Tibial nerve (tissue), 4 donors: Measurements from ENCODE around the gene RABL3.

Source experiments
- EP300 ChIP-seq, 2 donors: sonication (generic); formaldehyde crosslinking; IDR thresholded peaks; one replicate each; pipeline ENCODE4 v1.6.1; 2017; ENCODE audit warnings: antibody characterized with exemption in 2 of 2, mild to moderate bottlenecking in 1 of 2
- TF ChIP-seq, protein P1 (sequence below), 5 experiments: fragments of 200-600 bp in 3 of 5; fragments of 450-650 bp in 2 of 5; sonication (generic) in 3 of 5; IDR thresholded peaks; one replicate each; pipeline ENCODE4 v1.5.1; 2016 to 2019; ENCODE audit warnings: antibody characterized with exemption in 5 of 5, mild to moderate bottlenecking in 3 of 5, moderate library complexity in 2 of 5

DNA sequence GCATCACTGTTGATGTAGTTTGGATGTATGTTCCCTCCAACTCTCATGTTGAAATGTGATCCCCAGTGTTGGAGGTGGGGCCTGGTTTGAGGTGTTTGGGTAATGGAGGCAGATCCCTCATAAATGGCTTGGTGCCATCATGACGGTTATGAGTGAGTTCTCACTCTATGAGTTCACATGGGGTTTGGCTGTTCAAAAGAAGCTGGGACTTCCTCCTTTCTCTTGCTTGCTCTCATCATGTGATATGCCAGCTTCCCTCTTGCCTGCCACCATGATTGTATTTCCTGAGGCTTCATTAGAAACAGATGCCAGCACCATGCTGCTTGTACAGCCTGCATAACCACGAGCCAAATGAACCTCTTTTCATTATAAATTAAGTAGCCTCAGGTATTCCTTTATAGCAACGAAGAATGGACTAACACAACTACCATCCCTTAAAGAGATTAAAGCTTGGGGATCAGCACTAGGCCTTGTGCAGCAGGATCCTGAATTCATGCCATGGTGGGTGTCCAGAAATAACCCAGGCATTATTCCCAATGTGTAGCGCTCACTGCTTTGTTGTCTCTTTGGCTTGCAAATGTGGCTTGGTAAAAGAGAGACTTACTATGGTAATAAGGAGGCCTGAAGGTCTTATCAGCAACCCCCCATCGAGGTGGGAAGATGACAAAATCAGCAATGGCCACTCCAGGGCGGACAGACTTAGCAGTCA lies 104.3 kb downstream of the RABL3 start:
- TF ChIP-seq, protein P1, sequence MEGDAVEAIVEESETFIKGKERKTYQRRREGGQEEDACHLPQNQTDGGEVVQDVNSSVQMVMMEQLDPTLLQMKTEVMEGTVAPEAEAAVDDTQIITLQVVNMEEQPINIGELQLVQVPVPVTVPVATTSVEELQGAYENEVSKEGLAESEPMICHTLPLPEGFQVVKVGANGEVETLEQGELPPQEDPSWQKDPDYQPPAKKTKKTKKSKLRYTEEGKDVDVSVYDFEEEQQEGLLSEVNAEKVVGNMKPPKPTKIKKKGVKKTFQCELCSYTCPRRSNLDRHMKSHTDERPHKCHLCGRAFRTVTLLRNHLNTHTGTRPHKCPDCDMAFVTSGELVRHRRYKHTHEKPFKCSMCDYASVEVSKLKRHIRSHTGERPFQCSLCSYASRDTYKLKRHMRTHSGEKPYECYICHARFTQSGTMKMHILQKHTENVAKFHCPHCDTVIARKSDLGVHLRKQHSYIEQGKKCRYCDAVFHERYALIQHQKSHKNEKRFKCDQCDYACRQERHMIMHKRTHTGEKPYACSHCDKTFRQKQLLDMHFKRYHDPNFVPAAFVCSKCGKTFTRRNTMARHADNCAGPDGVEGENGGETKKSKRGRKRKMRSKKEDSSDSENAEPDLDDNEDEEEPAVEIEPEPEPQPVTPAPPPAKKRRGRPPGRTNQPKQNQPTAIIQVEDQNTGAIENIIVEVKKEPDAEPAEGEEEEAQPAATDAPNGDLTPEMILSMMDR (IDR thresholded peaks at IDR 0.05), result no peak
- no peak for TF ChIP-seq EP300 (IDR thresholded peaks at IDR 0.05)
